ENCODE data around the gene STX8. TPM values are rescaled to one million over a fixed set of nuclear protein-coding genes. Genes with fewer than 3 reads are reported as not detected.
A peak's percentile ranks its signal among the peaks of the same experiment; 100 is the strongest.

Gene STX8
- total and polyA plus RNA-seq, 2 donors, result 68.4 to 101 TPM

- H3K27ac ChIP-seq (ENCODE audit: low read depth), result no peak overlapping the region
- 97% methylated on average over 4 of the region's 4 CpGs for WGBS
These were observed 262.3 kb downstream of the STX8 start for GRCh38 chr17:9313346-9313745.

GRCh38 chr17:9309216-9309615, 266.4 kb downstream of the STX8 start:
- WGBS, result 85% methylated on average over 6 of the region's 6 CpGs
- Histone ChIP-seq H3K36me3 (ENCODE audit: insufficient read depth) (no peaks in the 10 kb centered on the region), H3K4me1 (ENCODE audit: insufficient read depth) (no peaks in the 10 kb centered on the region), H3K27ac (ENCODE audit: low read depth) (no peak overlapping the region), H3K4me3 (ENCODE audit: low read depth, low read length) (no peak overlapping the region)
- no peak for DNase-seq (ENCODE audit: extremely low spot score)

More at GRCh38 chr17:9313346-9313745, 262.3 kb downstream of the STX8 start:
- no peaks in the 10 kb centered on the region for H3K4me1 ChIP-seq (ENCODE audit: insufficient read depth)
- H3K4me3 ChIP-seq (ENCODE audit: low read depth, low read length), result no peak overlapping the region
- H3K36me3 ChIP-seq (ENCODE audit: insufficient read depth), result no peaks in the 10 kb centered on the region
- no peak for DNase-seq (ENCODE audit: extremely low spot score)

GRCh38 chr17:9308069-9308468, 267.6 kb downstream of the STX8 start:
- no peak for DNase-seq (ENCODE audit: extremely low spot score)
- WGBS, result 84% methylated on average over 6 of the region's 6 CpGs

GRCh38 chr17:9307313-9307998, 268.2 kb downstream of the STX8 start:
- 88% methylated on average over 7 of the region's 7 CpGs for WGBS
- no peaks in the 10 kb centered on the region for H3K4me1 ChIP-seq (ENCODE audit: insufficient read depth)
- DNase-seq (ENCODE audit: extremely low spot score), result no peak
- H3K4me3 ChIP-seq (ENCODE audit: low read depth, low read length), result no peak overlapping the region
- no peaks in the 10 kb centered on the region for H3K36me3 ChIP-seq (ENCODE audit: insufficient read depth)
- no peak overlapping the region for H3K27ac ChIP-seq (ENCODE audit: low read depth)

More at GRCh38 chr17:9308069-9308468, 267.6 kb downstream of the STX8 start:
- Histone ChIP-seq H3K4me3 (ENCODE audit: low read depth, low read length) (no peak overlapping the region), H3K4me1 (ENCODE audit: insufficient read depth) (no peaks in the 10 kb centered on the region), H3K27ac (ENCODE audit: low read depth) (no peak overlapping the region), H3K36me3 (ENCODE audit: insufficient read depth) (no peaks in the 10 kb centered on the region)

GRCh38 chr17:9306086-9306485, 269.5 kb downstream of the STX8 start:
- Histone ChIP-seq H3K27ac (ENCODE audit: low read depth) (no peak overlapping the region), H3K4me3 (ENCODE audit: low read depth, low read length) (no peak overlapping the region), H3K4me1 (ENCODE audit: insufficient read depth) (no peaks in the 10 kb centered on the region), H3K36me3 (ENCODE audit: insufficient read depth) (no peaks in the 10 kb centered on the region)
- 81% methylated on average over 6 of the region's 6 CpGs for whole genome bisulfite sequencing
- DNase-seq (ENCODE audit: extremely low spot score), result no peak

GRCh38 chr17:9299695-9300094, 275.9 kb downstream of the STX8 start:
- Histone ChIP-seq H3K36me3 (ENCODE audit: insufficient read depth) (no peaks in the 10 kb centered on the region), H3K4me3 (ENCODE audit: low read depth, low read length) (no peak overlapping the region), H3K4me1 (ENCODE audit: insufficient read depth) (no peaks in the 10 kb centered on the region), H3K27ac (ENCODE audit: low read depth) (no peak overlapping the region)
- DNase-seq (ENCODE audit: extremely low spot score), result no peak
- 83% methylated on average over 7 of the region's 7 CpGs for WGBS

- no peak for DNase-seq (ENCODE audit: extremely low spot score)
- Histone ChIP-seq H3K4me1 (ENCODE audit: insufficient read depth) (no peaks in the 10 kb centered on the region), H3K36me3 (ENCODE audit: insufficient read depth) (no peaks in the 10 kb centered on the region), H3K27ac (ENCODE audit: low read depth) (no peak overlapping the region), H3K4me3 (ENCODE audit: low read depth, low read length) (no peak overlapping the region)
- WGBS, result 82% methylated on average over 5 of the region's 5 CpGs
These were observed 276.8 kb downstream of the STX8 start for GRCh38 chr17:9298776-9299295.

- no peaks in the 10 kb centered on the region for H3K36me3 ChIP-seq (ENCODE audit: insufficient read depth)
- WGBS, result 90% methylated on average over 5 of the region's 5 CpGs
- H3K4me1 ChIP-seq (ENCODE audit: insufficient read depth), result no peaks in the 10 kb centered on the region
- H3K4me3 ChIP-seq (ENCODE audit: low read depth, low read length), result no peak overlapping the region
- no peak overlapping the region for H3K27ac ChIP-seq (ENCODE audit: low read depth)
- no peak for DNase-seq (ENCODE audit: extremely low spot score)
These were observed 277.5 kb downstream of the STX8 start for GRCh38 chr17:9298135-9298534.

GRCh38 chr17:9294661-9295210, 280.9 kb downstream of the STX8 start:
- no peak for DNase-seq (ENCODE audit: extremely low spot score)
- WGBS, result 80% methylated on average over 4 of the region's 4 CpGs
- no peaks in the 10 kb centered on the region for H3K36me3 ChIP-seq (ENCODE audit: insufficient read depth)
- no peak overlapping the region for H3K27ac ChIP-seq (ENCODE audit: low read depth)
- H3K4me1 ChIP-seq (ENCODE audit: insufficient read depth), result no peaks in the 10 kb centered on the region
- no peak overlapping the region for H3K4me3 ChIP-seq (ENCODE audit: low read depth, low read length)

GRCh38 chr17:9292561-9292941, 283.1 kb downstream of the STX8 start:
- no peak overlapping the region for H3K4me3 ChIP-seq (ENCODE audit: low read depth, low read length)
- WGBS, result 30% methylated on average over 2 of the region's 2 CpGs
- H3K36me3 ChIP-seq (ENCODE audit: insufficient read depth), result no peaks in the 10 kb centered on the region
- H3K4me1 ChIP-seq (ENCODE audit: insufficient read depth), result no peaks in the 10 kb centered on the region
- no peak overlapping the region for H3K27ac ChIP-seq (ENCODE audit: low read depth)
- no peak for DNase-seq (ENCODE audit: extremely low spot score)

- Histone ChIP-seq H3K27ac (ENCODE audit: low read depth) (peak overlapping the region; percentile 49), H3K36me3 (ENCODE audit: insufficient read depth) (no peaks in the 10 kb centered on the region), H3K4me3 (ENCODE audit: low read depth, low read length) (no peak overlapping the region), H3K4me1 (ENCODE audit: insufficient read depth) (no peaks in the 10 kb centered on the region)
- no peak for DNase-seq (ENCODE audit: extremely low spot score)
- 18% methylated on average over 8 of the region's 8 CpGs for WGBS
These were observed 283.6 kb downstream of the STX8 start for GRCh38 chr17:9291912-9292560.

- Histone ChIP-seq H3K36me3 (ENCODE audit: insufficient read depth) (no peaks in the 10 kb centered on the region), H3K4me1 (ENCODE audit: insufficient read depth) (no peaks in the 10 kb centered on the region), H3K4me3 (ENCODE audit: low read depth, low read length) (no peak overlapping the region), H3K27ac (ENCODE audit: low read depth) (no peak overlapping the region)
- WGBS, result 73% methylated on average over 7 of the region's 7 CpGs
- no peak for DNase-seq (ENCODE audit: extremely low spot score)
These were observed 285.4 kb downstream of the STX8 start for GRCh38 chr17:9290226-9290613.

- DNase-seq (ENCODE audit: extremely low spot score), result no peak
- no peaks in the 10 kb centered on the region for H3K4me1 ChIP-seq (ENCODE audit: insufficient read depth)
- no peaks in the 10 kb centered on the region for H3K36me3 ChIP-seq (ENCODE audit: insufficient read depth)
- WGBS, result 84% methylated on average over 2 of the region's 2 CpGs
- H3K4me3 ChIP-seq (ENCODE audit: low read depth, low read length), result no peak overlapping the region
- no peak overlapping the region for H3K27ac ChIP-seq (ENCODE audit: low read depth)
These were observed 288.3 kb downstream of the STX8 start for GRCh38 chr17:9287306-9287705.

- no peaks in the 10 kb centered on the region for H3K4me1 ChIP-seq (ENCODE audit: insufficient read depth)
- DNase-seq (ENCODE audit: extremely low spot score), result no peak
- H3K27ac ChIP-seq (ENCODE audit: low read depth), result no peak overlapping the region
- H3K36me3 ChIP-seq (ENCODE audit: insufficient read depth), result no peaks in the 10 kb centered on the region
- WGBS, result 60% methylated on average over 7 of the region's 7 CpGs
- H3K4me3 ChIP-seq (ENCODE audit: low read depth, low read length), result no peak overlapping the region
These were observed 289.2 kb downstream of the STX8 start for GRCh38 chr17:9286434-9286833.

Measured in urinary bladder (tissue), 4 donors.